GM10266 (cell line): Measurements from ENCODE around the gene F5.

Source experiments
- DNase-seq: peaks from one replicate; pipeline ENCODE4 v3.0.0; 2012; ENCODE audit errors: extremely low spot score
- TF ChIP-seq, protein P1 (sequence below): IDR thresholded peaks from 2 replicates; pipeline ENCODE4 v1.5.1; 2012; ENCODE audit warnings: mild to moderate bottlenecking, low read depth; ENCODE audit not compliant: control insufficient read depth, insufficient read depth; ENCODE audit errors: missing control alignments

Gene F5

DNA sequence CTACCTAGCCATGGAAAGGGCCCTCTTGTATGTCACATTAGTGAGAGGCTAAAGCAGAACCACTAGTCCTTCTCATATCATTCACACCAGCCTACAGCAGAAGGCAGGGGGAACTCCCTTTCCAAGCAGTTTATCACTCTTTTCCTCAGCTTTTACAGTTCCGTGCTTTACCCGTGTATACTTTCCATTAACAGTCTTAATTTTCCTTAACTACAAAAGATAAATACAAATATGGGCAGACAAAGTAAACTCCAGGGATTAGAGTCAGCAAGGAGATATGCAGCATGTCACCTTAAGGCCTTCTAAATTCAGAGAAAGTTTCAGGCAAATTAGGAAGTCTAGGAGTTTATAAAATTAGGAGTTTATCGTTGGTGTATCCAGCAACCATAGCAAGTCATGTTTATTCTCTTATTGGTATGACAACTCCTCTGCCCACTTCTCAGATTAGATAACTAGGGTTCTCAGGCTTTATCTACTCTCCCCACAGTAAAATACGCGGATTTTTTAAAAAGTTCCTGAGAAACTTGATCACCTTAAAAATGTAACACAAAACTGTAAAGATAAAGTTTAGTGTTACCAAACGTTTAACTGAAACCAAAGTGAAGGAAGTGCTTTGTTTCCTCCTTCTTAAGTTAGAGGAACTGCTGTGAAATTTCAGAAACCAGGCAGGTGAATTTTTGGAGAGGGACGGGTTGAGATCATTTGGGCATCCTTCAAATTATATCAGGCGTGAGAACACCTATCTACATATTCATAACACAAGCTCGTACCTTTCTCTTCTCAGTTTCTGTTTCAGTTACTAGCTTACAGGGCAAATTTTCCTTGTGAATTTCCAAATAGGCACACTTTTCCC is 57.8 kb downstream of the F5 start:
- TF ChIP-seq, protein P1, sequence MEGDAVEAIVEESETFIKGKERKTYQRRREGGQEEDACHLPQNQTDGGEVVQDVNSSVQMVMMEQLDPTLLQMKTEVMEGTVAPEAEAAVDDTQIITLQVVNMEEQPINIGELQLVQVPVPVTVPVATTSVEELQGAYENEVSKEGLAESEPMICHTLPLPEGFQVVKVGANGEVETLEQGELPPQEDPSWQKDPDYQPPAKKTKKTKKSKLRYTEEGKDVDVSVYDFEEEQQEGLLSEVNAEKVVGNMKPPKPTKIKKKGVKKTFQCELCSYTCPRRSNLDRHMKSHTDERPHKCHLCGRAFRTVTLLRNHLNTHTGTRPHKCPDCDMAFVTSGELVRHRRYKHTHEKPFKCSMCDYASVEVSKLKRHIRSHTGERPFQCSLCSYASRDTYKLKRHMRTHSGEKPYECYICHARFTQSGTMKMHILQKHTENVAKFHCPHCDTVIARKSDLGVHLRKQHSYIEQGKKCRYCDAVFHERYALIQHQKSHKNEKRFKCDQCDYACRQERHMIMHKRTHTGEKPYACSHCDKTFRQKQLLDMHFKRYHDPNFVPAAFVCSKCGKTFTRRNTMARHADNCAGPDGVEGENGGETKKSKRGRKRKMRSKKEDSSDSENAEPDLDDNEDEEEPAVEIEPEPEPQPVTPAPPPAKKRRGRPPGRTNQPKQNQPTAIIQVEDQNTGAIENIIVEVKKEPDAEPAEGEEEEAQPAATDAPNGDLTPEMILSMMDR, result no peak
- no peak for DNase-seq

DNA sequence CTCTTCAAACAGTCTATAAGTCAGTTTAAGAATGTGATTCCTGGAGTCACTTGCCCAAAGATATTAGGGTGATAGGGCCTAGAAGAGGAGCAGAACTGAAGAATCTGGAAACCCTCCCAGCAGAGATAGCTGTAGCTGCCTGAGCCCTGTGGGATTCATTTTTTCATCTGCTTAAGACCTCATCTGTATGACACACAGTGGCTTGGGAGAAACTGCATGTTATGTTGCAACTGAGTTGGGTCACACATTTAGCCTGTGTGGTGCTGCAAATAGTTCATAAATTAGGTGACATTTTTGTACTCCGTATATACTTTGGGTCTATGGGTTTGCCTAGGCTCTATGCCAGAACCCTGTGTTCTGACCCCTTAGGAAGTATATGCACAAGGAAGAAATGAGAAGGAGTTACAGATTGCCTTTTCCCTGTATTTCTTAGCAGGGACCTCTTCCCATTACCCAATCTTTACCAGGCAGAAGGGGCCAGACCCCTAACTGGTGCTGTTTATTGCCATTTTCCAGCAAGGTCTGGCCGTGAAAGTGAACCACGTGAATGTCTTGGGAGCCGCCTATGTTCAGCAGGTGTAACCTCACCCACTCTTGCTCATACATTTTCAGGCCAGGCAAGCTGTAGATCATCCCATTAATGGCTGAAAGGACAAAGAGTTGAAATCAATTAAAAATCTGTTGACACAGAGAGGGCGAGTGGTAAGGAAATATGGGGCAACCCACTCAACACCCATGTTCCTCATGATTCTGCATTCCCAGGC is 58.6 kb downstream of the F5 start:
- TF ChIP-seq, protein P1, result no peak
- DNase-seq, result no peak

DNA sequence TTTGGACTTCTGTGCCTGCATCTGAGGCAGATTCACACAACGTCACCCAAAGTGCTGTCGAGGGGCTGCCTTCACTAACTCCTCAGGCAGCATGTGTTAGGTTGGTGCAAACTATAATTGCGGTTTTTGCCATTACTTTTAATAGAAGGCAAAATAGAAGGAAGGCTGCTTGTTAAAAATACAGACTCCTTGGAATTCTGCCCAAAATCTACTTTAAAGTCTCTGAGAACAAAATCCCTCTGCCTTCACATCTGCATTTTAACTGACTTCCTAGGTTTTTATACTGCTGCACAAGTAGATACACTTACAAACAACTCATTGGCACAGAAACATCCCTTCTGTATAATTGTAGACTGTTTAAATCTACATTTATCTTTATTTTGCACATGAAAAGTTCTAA is 59.3 kb downstream of the F5 start:
- DNase-seq, result no peak
- TF ChIP-seq, protein P1, result no peak

GRCh38 chr1:169526120-169526832 is 60.0 kb downstream of the F5 start:
- DNase-seq, result no peak
- TF ChIP-seq, protein P1, result no peak

DNA sequence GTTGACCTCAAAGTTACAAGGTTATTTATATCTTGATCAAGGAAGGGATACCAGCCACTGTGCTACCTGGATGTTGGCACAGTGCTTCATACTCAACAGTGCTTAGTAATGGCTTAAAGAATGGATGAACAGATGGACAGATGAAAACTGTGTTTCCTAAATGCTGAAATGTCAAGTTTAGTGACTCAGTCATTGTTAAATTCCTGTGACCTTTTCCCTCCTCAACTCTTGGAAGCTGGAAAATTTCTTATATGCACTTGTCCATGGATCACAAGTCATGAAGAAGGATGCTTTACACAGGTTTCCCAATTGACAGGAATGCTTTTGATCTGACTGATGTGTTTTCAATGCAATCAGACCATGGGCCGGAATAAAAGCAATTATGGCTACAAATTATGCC is 60.9 kb downstream of the F5 start:
- TF ChIP-seq, protein P1, result no peak
- DNase-seq, result no peak

GRCh38 chr1:169523904-169524303 is 62.4 kb downstream of the F5 start:
- TF ChIP-seq, protein P1, result no peak

More at GRCh38 chr1:169523904-169524303, 62.4 kb downstream of the F5 start:
- no peak for DNase-seq
